Measurements from ENCODE around the gene ZDHHC12.

- TF ChIP-seq GATA2 (IDR thresholded peaks at IDR 0.05; ENCODE audit: low read depth, low read length) (no peak), GATA3 (IDR thresholded peaks at IDR 0.05; ENCODE audit: low read depth, low read length) (no peak)
Measured at GRCh38 chr9:128723866-128724743, at the start of gene ZDHHC12.

All from SH-SY5Y (cell line).